ENCODE data around the gene STXBP5.

- TF ChIP-seq KLF13 (CRISPR knock-in tag; IDR thresholded peaks at IDR 0.05) = no peak
- no peak for TF ChIP-seq MYC (CRISPR knock-in tag; IDR thresholded peaks at IDR 0.05; ENCODE audit: borderline replicate concordance)
- TF ChIP-seq CTCF (CRISPR knock-in tag; IDR thresholded peaks at IDR 0.05) = no peak
- TF ChIP-seq ZNF274 (CRISPR knock-in tag; IDR thresholded peaks at IDR 0.05) = no peak
- TF ChIP-seq SMAD9 (CRISPR knock-in tag; IDR thresholded peaks at IDR 0.05) = no peak
Measured at GRCh38 chr6:147298461-147298860, 94.2 kb downstream of the STXBP5 start.
